SK-N-SH (cell line): ENCODE data around the gene NIBAN1.

Source experiments
- EP300 ChIP-seq, 2 experiments: IDR thresholded peaks; 2 replicates each; pipeline versions ENCODE4 v1.4.0 to v1.6.1; 2012; ENCODE audit warnings: borderline replicate concordance in 1 of 2, low read depth in 1 of 2, low read length in 1 of 2
- JUND ChIP-seq: IDR thresholded peaks from 2 replicates; pipeline ENCODE4 v1.4.0; 2012
- REST ChIP-seq: IDR thresholded peaks from 2 replicates; pipeline ENCODE4 v1.6.1; 2012; ENCODE audit warnings: mild to moderate bottlenecking, low read depth, low read length, moderate library complexity
- RFX5 ChIP-seq: IDR thresholded peaks from 2 replicates; pipeline ENCODE4 v1.6.1; 2012; ENCODE audit warnings: mild to moderate bottlenecking, improper control_type of control experiment, low read length
- SIN3A ChIP-seq: IDR thresholded peaks from 2 replicates; pipeline ENCODE4 v1.6.1; 2012; ENCODE audit warnings: low read depth, mild to moderate bottlenecking, low read length, moderate library complexity, borderline replicate concordance
- TAF1 ChIP-seq: IDR thresholded peaks from 2 replicates; pipeline ENCODE4 v1.6.1; 2012; ENCODE audit warnings: low read depth, mild to moderate bottlenecking, low read length, moderate library complexity, borderline replicate concordance
- TF ChIP-seq, protein P1 (sequence below): fragments of 200-600 bp; sonication (generic); IDR thresholded peaks from 2 replicates; pipeline ENCODE4 v1.6.1; 2017; ENCODE audit warnings: antibody characterized with exemption, mild to moderate bottlenecking, moderate library complexity

DNA sequence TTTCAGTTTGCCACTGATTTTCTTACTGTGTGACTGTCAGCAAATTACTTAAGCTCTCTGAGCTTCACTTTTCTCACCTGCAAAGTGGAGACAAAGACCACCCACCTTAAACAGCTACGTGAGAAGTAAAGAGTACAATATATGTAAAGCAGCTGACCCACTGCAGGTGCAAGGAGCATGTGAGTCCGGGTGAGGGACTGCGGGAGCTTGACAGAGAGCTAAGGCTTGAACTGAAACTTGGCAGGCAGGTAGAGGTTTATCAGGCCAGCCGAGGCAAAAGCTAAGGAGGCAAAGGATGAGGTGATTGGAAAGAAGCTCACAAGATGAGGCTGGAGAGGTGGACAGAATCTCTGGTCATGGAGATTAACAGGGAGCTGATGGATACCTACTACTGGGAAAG, 36.6 kb downstream of the NIBAN1 start:
- TF ChIP-seq, protein P1, sequence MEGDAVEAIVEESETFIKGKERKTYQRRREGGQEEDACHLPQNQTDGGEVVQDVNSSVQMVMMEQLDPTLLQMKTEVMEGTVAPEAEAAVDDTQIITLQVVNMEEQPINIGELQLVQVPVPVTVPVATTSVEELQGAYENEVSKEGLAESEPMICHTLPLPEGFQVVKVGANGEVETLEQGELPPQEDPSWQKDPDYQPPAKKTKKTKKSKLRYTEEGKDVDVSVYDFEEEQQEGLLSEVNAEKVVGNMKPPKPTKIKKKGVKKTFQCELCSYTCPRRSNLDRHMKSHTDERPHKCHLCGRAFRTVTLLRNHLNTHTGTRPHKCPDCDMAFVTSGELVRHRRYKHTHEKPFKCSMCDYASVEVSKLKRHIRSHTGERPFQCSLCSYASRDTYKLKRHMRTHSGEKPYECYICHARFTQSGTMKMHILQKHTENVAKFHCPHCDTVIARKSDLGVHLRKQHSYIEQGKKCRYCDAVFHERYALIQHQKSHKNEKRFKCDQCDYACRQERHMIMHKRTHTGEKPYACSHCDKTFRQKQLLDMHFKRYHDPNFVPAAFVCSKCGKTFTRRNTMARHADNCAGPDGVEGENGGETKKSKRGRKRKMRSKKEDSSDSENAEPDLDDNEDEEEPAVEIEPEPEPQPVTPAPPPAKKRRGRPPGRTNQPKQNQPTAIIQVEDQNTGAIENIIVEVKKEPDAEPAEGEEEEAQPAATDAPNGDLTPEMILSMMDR = no peak
- no peak for TF ChIP-seq RFX5
- TF ChIP-seq SIN3A = no peak
- no peak for TF ChIP-seq REST
- TF ChIP-seq TAF1 = no peak
- TF ChIP-seq JUND = no peak
- no peak for TF ChIP-seq EP300 (IDR thresholded peaks at IDR 0.05; ENCODE audit: borderline replicate concordance in 1 of 2, low read depth in 1 of 2, low read length in 1 of 2)
